Measurements from ENCODE around the gene KIF25.

DNA sequence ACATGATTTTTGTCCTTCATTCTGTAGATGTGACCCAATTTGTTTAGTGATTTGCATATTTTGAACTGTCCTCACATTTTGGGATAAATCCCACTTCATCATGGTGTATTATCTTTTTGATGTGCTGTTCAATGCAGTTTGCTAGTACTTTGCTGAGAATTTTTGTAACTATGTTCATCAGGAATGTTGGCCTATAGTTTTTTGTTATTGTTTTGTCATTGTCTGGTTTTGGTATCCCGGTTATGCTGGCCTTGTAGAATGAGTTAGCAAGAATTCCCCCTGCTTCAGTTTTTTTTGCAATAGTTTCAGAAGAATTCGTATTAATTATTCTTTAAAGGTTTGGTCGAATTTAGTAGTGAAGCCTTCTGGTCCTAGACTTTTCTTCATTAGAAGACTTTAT, 11.9 kb downstream of the KIF25 start:
- TF ChIP-seq, protein P1, sequence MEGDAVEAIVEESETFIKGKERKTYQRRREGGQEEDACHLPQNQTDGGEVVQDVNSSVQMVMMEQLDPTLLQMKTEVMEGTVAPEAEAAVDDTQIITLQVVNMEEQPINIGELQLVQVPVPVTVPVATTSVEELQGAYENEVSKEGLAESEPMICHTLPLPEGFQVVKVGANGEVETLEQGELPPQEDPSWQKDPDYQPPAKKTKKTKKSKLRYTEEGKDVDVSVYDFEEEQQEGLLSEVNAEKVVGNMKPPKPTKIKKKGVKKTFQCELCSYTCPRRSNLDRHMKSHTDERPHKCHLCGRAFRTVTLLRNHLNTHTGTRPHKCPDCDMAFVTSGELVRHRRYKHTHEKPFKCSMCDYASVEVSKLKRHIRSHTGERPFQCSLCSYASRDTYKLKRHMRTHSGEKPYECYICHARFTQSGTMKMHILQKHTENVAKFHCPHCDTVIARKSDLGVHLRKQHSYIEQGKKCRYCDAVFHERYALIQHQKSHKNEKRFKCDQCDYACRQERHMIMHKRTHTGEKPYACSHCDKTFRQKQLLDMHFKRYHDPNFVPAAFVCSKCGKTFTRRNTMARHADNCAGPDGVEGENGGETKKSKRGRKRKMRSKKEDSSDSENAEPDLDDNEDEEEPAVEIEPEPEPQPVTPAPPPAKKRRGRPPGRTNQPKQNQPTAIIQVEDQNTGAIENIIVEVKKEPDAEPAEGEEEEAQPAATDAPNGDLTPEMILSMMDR (conservative IDR thresholded peaks at IDR 0.05; ENCODE audit: low read depth, low read length) = no peak
- no peak for TF ChIP-seq EZH2 (IDR thresholded peaks at IDR 0.05; ENCODE audit: borderline replicate concordance, low read depth, low read length, poor library complexity, severe bottlenecking)
